Gastroesophageal sphincter (tissue), 3 donors: ENCODE data around the gene GH2.
"Not testable (repeated sequence)": the region's sequence is repeated elsewhere in the genome, so short reads cannot be mapped to it uniquely, and the experiment has no call there.

Experiments
- CTCF ChIP-seq, 4 experiments: fragments of 200-600 bp in 2 of 4; fragments of 450-650 bp in 2 of 4; sonication (generic) in 1 of 4; IDR thresholded peaks; one replicate each; pipeline ENCODE4 v1.5.1; 2017 to 2019; ENCODE audit warnings: antibody characterized with exemption in 4 of 4, mild to moderate bottlenecking in 2 of 4, moderate library complexity in 2 of 4
- POLR2A ChIP-seq, 2 donors: fragments of 450-650 bp; IDR thresholded peaks; one replicate each; pipeline ENCODE4 v1.6.1; 2017; ENCODE audit warnings: antibody characterized with exemption in 2 of 2, mild to moderate bottlenecking in 2 of 2, moderate library complexity in 1 of 2
- POLR2AphosphoS5 ChIP-seq: sonication (generic); formaldehyde crosslinking; IDR thresholded peaks from one replicate; pipeline ENCODE4 v1.6.1; 2017; ENCODE audit warnings: antibody characterized with exemption

- not testable (repeated sequence) for TF ChIP-seq POLR2A, CTCF (IDR thresholded peaks at IDR 0.05)
- TF ChIP-seq POLR2AphosphoS5 = peak; percentile 38
Observed at GRCh38 chr17:63843387-63843888, 38.3 kb downstream of the GH2 start.
